ENCODE measurements around the gene KRTAP12-4.

DNA sequence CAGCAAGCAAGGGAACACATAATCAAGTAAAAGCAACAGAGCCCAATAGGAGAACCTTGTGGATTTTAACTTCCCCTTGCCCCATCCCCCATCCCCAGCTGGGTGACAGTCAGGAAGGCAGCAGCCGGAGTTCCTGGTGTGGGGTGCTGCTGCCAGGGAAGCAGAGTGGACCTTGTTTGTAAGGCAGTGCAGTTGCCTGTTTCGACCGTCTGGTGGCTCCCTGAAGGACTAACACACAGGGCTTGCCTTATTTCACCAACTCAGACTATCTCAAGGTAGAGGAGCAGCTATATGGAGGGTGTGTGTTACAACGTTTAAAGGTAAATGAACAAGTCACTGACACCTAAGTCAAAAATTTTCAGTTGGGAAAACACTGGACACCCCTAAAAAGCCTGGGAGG lies 36.0 kb downstream of the KRTAP12-4 start:
- TF ChIP-seq EZH2 (IDR thresholded peaks at IDR 0.05; ENCODE audit: insufficient read depth, poor library complexity, severe bottlenecking) (no peak), EZH2phosphoT487 (IDR thresholded peaks at IDR 0.05; ENCODE audit: insufficient read depth, low read depth) (no peak)
